LHCN-M2 (cell line): ENCODE measurements around the gene SLC6A4. TPM values are rescaled to one million over a fixed set of nuclear protein-coding genes. Genes with fewer than 3 reads are reported as not detected.

Experiments used
- DNase-seq: peaks from one replicate; pipeline ENCODE4 v3.0.0-alpha.2; 2012; ENCODE audit warnings: low read depth
- polyA plus RNA-seq: library from polyadenylated mRNA; unstranded; fragments of >200 nt; gene quantifications from one replicate; pipeline ENCODE4 v1.2.1, GENCODE V29; 2012; ENCODE audit warnings: missing spikeins
- total RNA-seq: library from RNA; depleted of rRNA; stranded (reverse); fragments of >200 nt; gene quantifications from 2 replicates; pipeline ENCODE4 v1.2.3, GENCODE V29; 2014; rRNA removed

The SLC6A4 gene
- total RNA-seq: not detected in 2 replicates
- not detected for polyA plus RNA-seq

GRCh38 chr17:30235386-30236296, at the start of gene SLC6A4:
Gene SLC6A4 (minus strand): TSS chr17:30235697. CDS start chr17:30221958, 13,739 bp downstream.
- no peak for DNase-seq

- no peak for DNase-seq
These were observed 43.7 kb upstream of the SLC6A4 start for GRCh38 chr17:30279156-30279555.

- peak; percentile 17 for DNase-seq
These were observed 42.5 kb upstream of the SLC6A4 start for GRCh38 chr17:30278032-30278431.

- no peak for DNase-seq
These were observed 40.4 kb upstream of the SLC6A4 start for GRCh38 chr17:30275911-30276310.

GRCh38 chr17:30274887-30275286, 39.4 kb upstream of the SLC6A4 start:
- no peak for DNase-seq

- DNase-seq: peak; percentile 17
These were observed 37.9 kb upstream of the SLC6A4 start for GRCh38 chr17:30273373-30273772.

GRCh38 chr17:30271102-30271501, 35.6 kb upstream of the SLC6A4 start:
- DNase-seq: peak; percentile 50

GRCh38 chr17:30267625-30268024, 32.1 kb upstream of the SLC6A4 start:
- DNase-seq: no peak

- DNase-seq: no peak
These were observed 28.2 kb upstream of the SLC6A4 start for GRCh38 chr17:30263552-30264333.

- no peak for DNase-seq
These were observed 21.4 kb upstream of the SLC6A4 start for GRCh38 chr17:30256756-30257506.

GRCh38 chr17:30254150-30254549, 18.7 kb upstream of the SLC6A4 start:
- DNase-seq: no peak

- no peak for DNase-seq
These were observed 17.8 kb upstream of the SLC6A4 start for GRCh38 chr17:30253312-30253711.

GRCh38 chr17:30251931-30252330, 16.4 kb upstream of the SLC6A4 start:
- no peak for DNase-seq

GRCh38 chr17:30249460-30249859, 14.0 kb upstream of the SLC6A4 start:
- DNase-seq: no peak

- no peak for DNase-seq
These were observed 13.3 kb upstream of the SLC6A4 start for GRCh38 chr17:30248786-30249185.

- DNase-seq: no peak
These were observed 11.0 kb upstream of the SLC6A4 start for GRCh38 chr17:30246460-30246859.

GRCh38 chr17:30244853-30245385, 9.4 kb upstream of the SLC6A4 start:
- peak; percentile 62 for DNase-seq

GRCh38 chr17:30243568-30243967, 8.1 kb upstream of the SLC6A4 start:
- no peak for DNase-seq

- DNase-seq: no peak
These were observed 7.5 kb upstream of the SLC6A4 start for GRCh38 chr17:30243002-30243401.

GRCh38 chr17:30241051-30241450, 5.6 kb upstream of the SLC6A4 start:
- DNase-seq: no peak

- no peak for DNase-seq
These were observed 4.7 kb upstream of the SLC6A4 start for GRCh38 chr17:30240177-30240576.

GRCh38 chr17:30239089-30239462, 3.6 kb upstream of the SLC6A4 start:
- DNase-seq: no peak
